GM19238 (cell line): ENCODE results near the gene ZBTB7C.

ENCODE experiments used
- DNase-seq: peaks from one replicate; pipeline ENCODE4 v3.0.0; 2011; ENCODE audit warnings: low spot score; ENCODE audit not compliant: insufficient read length

ZBTB7C gene

DNA sequence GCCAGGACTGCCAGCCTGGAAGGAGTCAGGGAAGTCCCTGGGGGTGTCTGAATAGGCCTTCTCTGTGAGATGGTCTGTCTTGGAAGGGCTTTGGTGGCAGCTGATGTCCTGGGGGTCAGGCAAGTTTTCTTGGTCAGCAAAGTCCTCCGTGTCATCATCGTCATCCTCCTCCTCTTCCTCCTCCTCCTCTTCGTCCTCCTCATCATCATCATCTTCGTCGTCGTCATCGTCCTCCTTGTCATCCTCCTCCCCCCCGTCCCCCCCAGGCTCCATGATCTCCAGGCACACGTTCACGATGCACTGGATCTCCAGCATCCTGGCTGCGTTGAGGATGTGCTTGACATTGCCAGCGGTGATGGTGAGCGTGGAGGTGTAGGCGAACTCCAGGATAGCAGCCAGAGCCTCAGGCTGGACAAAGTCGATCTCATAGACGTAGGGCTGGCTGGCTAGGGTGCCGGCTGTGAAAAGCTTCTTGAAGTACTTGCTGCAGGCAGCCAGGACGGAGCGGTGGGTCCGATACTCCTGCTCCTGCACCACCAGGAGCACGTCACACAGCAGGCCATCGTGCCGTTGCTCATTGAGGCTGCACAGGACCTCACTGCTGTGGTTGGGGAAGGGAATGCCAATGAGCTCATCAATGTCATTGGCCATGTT, 368.6 kb downstream of the ZBTB7C start:
- no peak for DNase-seq

DNA sequence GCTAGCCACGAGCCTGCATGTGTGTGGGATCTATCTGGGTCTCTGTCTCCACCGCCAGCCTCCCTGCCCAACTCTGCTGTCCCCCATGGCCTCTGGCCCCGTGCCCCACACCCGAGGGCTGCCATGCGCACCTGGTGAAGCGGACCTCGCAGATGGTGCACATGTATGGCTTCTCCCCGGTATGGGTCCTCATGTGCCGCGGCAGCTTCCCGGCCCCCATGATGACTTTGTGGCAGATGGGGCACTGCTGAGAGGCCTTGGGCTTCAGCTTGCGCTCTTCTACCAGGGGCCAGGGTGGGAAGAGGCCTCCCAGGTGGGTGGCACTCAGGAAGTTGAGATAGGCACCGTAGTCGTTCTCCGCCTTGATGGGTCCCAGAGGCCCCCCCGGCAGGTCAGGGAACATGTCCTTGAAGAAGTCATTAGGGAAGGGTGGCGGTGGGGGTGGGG, 369.4 kb downstream of the ZBTB7C start:
- no peak for DNase-seq

DNA sequence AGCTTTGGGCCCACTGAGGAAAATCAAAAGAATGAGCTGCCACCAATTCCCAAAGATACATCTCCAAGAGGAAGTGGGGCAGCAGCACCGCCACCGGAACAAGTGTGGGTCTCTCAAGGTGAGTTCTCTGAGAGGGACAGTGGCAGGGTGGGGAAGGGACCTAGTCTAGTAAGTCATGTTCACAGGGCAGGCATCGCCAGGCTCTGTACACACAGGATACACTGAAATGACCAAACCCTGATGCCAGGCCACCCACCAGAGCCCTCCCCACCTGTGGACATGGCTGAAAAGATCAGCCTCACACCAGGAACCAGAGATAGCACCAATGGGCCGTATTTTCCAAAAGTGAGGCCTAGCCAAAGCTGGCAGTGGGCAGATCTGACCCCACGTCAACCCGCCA, 370.5 kb downstream of the ZBTB7C start:
- DNase-seq, result no peak

DNA sequence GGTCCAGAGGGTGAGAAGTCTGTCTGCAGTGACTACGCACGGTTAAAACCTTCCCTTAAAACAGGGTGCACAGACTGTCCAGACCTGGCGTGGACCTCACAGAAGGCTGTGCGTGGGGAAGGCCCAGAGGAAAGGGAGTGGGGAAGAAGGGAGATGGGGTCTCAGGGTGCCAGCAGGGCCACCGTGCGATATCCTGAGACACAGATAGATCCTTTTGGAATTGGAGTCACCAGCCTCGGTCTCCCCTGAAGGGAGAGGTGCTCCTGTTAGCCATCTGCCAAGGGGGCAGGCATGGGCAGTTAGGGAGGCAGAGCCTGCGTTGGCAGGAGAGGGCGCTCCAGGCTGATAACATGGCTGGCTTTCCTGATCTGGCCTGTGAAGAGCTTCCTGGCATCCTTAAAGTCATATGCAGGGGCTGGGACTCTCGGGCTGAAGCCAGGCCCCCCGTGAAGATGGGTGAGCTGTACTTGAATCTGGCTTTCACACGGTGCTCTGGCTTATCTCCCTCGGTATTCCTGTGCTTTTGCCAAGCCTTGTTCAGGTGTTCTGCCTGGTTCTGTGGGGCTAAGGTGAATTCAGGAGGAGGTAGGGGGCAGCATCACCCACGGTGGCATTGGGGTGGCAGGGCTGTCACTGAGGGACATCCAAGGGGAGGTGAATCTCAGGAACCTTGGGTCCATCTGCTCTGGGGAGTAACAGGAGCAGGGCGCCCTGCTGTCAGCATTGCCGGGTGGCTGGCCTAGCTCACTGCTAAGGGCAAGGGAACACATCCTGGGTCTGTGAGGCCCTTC, 371.5 kb downstream of the ZBTB7C start:
- no peak for DNase-seq

DNA sequence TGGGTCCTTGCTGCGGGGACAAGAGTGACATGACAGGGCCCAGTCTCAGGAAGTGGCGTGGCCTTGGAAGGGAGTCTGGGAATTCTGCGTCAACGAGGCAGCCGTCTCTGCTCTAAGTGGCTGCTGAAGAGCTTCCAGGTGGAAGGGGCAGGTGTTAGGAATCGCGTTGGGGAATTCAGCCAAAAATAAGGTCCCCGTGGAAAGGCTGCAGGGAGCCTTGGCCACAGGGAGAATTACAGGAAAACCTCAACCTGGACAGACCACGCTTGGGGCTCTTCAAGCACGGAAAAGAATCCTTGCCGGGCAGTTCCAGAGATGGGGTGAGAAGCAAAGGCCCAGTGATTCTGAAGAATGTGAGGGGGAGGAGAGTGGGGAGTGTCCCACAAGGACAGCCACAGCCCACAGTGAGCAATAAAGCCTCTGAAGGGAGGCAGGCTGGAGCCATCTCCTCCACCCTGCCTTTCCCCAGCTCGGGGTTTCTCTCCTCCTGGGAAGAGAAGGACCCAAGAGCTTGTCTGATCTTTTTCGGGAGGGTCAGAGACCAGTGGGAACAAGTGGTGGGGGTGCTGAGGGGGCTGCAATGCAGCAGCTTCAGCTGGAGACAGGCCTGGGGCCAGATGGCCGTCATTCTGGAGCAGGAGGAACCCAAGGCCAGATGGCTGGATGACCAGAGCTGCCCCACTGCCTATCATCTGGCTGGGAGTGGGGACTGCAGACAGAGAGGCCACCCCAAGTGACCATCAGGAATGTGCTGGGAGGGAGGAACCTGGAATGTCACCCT, 372.4 kb downstream of the ZBTB7C start:
- DNase-seq, result no peak

DNA sequence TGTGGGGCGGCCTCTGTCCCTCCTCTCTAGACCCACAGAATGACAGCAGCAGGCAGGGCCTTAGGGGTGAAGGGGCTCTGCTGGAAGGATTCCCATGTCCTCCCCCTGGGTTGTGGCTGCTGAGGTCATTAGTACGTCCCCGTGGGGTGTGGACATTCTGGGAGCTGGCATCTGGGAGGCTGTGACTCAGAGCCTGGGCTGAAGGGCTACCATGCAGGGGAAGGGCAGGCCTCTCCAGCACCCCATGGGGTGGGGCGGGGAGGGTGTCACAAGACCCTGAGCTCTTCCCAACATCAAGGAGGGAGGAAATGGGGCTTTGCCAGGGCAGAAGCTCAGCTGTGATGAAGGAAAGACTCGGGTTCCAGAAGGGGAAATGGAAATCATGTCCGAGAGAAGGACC, 373.0 kb downstream of the ZBTB7C start:
- DNase-seq, result no peak

DNA sequence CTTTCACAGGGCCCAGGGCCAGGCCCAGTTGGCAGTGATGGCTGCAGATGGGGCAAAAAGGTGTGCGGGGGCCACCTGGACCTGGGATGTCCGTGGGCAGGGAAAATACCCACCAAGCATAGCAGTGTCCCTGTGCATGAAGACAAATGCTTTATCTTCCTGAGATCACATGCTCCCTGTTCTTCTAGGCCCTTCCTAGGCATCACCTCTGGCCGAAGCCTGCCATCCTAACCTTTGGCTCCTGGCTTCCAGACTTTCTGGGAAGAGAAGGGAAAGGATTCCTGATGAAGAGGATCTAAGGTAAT, 373.7 kb downstream of the ZBTB7C start:
- no peak for DNase-seq

DNA sequence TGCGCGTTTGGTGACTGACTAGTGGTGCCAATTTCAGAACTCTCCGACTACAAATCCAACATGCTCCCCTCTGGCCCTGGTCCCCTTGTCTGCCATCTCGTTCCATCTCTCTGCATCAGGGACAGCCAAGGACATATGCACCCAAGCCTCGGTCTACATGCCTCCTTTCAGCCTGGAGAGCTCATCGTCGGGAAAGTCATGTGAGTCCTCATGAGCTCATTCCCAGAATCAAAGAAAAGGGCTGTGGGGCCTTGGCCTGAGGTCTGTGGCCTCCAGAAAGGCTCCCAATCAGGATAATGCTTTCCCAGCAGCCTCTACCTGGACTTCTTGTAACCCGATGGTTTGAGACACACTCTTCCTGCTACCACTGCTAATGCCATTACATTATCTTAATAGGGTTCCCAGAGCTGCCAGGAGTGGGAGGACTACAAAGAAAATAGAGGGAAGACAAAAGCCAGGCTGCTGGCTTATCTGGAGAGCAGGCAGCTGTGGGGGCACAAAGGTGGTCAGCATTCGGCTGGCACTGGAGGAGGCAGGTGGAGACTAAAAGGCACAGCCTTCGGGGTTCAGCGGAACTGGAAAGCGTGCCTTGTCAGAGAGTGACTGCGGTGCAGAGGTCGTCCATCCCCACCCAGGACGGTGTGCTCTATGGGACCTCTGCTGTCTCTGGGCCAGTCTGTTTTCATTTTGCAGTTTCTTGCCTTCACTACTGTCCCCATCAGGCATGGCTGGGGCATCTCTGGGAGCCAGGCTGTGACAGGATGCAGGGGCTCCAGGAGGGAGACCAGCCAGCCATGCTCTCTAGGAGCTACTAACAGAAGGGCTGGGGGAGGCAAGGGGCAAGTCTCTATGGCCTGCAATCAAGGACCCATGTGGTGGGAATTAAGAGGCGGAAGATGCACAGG, 374.3 kb downstream of the ZBTB7C start:
- no peak for DNase-seq

DNA sequence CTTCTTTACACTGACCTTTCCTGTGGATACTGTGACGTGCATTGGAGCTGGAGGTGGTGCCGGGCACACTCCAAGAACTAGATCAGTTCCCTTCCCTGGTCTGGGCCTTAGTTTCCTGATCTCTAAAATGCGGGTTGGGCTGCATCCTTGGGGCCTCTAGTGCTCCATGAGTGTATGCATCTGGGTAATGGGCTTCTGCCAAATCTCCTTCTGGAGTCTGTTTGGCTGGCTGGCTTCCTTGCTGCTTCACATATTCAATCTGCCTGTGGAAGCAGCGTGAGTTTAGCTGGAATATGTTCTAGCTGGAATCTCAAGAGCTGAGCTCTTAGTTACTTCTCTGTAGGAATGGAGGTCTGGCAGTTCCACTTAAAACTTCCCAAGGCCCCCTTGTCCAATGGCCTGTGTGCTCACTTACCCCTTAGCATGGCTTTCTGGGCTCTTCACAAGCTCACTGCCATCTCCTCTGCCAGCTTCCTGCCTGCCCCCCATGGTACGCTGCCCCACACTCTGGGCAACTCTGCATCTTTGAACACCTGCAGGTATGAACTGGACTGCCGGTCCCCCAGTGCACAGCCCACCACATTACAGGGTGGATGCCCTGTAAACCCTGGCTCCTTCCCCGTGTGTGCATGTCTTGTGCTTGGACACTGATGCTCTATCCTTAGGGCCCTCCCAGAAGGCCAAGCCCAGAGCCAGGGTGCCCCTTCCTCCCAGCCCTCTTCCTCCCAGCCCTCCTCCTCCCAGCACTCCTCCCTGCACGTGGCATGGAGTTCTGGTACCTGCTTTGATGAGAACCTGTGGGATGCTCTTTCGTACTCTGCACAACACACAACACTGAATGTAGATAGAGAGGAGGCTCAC, 375.2 kb downstream of the ZBTB7C start:
- no peak for DNase-seq

DNA sequence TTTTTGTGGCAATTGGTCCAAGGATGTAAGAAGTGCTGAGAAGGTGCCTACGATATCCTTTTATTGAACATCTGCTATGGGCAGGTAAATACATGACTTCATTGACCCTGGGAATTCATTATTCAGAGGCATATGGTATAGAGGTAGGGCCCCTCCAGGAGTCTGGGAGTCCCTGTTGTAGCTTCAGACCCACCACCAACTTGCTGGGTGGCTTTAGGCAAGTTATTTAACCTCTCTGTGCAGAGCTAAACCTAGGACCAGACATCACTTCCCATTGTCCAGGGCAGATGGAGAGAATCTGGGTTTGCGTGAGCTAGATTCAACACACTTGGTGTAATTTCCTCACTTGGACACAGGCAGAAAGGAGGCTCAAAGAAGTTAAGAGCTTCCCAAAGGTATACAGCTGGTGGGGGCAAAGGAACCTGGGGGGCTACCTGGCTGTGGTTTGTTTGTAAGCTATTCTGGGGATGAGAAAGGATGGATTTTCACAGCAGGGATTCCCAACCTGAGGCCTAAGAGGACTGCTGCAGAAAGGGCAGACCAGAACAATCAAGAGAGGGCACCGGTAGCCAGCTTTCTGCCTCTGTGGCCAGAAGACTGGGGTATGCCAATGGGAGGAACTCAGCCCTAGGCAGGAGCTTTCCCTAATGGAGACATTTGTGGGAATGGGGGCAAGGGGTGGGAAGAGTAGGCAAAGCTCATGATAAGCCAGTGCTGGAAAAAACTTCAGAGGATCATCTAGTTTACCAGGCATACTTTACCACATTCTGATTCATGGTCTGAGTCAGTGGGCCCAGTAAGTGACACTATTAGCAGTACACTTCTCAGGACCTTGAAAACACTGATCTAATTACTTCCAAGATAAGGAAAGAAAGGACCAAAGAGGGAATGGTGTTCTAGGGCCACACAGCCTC, 376.1 kb downstream of the ZBTB7C start:
- no peak for DNase-seq

DNA sequence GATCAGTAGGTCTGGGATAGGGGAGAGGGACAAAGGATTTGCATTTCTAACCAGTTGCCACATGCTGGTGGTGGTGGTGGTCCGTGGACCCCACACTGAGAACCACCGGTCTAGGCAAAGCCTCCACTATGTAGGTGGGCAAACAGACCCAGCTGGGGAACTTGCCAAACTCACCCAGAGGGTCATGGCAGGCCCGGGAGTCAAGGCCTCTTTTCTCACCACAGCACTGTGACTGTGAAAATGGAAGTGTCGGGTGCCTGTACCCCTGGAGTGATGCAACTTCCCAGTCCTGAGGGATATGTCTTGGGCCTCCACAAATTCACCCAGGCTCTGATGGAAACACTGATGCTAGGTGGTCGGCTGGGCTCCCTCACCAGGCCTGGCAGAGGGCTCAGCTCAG, 377.5 kb downstream of the ZBTB7C start:
- no peak for DNase-seq

DNA sequence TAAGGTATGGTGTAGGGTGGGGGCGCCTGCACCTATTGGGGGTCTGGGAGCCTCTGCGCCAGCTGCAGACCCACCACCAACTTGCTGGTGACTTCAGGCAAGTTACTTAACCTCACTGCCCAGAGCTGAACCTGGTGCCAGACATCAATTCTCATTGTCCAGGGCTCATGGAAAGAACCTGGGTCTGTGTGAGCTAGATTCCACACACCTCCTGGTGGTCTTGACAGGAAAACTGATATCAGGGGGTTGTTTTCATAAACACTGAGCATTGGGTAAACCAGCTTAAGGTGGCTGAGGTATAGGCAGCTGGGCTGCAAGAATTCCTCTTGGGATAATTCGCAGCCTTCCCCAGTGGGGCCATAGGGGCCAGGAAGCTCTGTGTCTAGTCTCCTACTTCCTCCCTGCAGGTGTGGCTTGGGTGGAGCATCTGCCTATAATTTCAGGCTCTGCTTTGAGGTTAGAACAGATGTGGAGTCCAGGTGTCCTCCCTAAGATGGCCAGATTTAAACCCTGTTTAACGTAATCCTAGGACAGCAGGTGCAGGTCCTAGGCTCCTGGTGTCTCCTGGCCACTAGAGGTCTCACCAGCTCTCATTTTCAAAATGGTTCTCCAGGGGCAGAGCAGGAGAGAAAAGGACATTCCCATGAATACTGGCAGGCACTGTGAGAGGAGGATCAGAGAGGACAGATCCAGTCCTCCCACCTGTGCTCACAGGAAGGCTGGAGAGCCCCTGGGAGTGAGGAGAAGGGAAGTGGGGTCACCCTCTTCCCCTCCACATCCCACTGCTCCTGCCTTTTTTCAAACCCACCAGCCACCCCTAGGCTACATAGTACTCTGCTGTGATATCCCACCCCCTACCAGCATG, 378.3 kb downstream of the ZBTB7C start:
- DNase-seq, result peak; percentile 27

DNA sequence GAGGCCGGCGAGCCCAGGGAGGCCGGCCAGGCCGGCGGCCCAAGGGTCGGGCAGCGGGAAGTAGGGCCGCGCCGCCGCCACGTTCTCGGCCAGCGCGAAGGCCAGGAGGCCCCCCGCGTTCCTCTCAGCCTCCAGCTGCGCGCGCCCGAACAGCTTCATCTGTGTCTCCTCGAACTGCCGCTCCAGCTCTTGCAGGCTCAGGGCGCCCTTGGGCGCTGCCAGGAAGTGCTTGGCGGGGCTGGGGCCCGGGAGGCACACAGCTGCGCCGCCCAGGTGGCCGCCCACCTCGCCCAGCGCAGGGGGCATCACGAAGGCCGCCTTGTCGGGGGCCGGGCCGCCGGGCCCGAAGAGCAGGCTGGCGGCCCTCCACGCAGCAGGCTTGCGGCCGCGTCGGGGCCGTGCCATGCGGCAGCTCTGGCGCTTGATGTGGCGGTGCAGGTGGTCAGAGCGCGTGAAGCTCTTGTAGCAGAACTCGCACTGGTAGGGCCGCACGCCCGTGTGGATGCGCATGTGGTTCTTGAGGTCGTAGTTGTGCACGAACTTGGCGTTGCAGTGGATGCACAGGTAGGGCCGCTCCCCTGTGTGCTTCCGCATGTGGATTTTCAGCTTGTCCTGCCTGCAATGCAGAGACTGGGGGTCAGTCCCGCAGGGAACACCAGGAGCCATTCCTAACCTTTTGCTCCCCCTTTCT, 379.7 kb downstream of the ZBTB7C start:
- no peak for DNase-seq

DNA sequence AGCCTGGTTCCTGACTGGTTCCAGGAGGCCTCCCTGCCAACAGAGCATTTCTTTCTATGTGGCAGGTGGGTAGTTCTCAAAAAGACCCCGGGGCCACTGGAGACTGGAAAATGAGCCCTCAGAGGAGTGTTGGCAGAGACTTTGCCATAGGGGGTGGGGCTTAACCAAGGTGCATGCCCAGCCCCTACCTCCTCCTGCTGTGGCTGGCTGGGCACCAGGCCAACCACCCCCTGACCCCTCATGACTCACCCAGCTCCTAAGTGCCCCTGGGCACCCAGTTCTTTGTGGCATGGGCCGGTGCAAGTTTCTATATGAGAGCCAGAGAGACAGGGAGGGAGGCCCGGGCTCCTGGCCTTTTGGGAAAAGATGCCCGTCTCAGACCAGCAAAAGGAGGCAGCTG, 380.5 kb downstream of the ZBTB7C start:
- DNase-seq, result no peak

DNA sequence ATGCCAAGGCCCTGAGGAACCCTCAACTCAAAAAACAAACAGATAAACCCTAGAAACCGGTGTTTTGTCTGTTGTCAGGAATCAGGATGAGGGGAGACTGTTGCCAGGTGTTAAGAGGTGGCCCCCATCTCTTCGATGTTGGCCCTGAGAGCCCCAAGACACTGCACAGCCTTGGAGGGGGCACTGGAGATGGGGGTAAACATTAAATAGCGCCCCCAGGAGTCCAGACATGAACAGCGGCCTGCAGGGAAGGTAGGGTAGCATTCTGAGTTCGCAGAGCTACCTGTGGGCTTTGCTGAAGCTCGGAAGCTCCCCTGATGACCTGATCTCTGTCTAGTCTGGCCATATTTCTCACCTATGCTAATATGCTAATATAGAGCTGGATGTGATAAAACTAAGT, 381.1 kb downstream of the ZBTB7C start:
- DNase-seq, result no peak

DNA sequence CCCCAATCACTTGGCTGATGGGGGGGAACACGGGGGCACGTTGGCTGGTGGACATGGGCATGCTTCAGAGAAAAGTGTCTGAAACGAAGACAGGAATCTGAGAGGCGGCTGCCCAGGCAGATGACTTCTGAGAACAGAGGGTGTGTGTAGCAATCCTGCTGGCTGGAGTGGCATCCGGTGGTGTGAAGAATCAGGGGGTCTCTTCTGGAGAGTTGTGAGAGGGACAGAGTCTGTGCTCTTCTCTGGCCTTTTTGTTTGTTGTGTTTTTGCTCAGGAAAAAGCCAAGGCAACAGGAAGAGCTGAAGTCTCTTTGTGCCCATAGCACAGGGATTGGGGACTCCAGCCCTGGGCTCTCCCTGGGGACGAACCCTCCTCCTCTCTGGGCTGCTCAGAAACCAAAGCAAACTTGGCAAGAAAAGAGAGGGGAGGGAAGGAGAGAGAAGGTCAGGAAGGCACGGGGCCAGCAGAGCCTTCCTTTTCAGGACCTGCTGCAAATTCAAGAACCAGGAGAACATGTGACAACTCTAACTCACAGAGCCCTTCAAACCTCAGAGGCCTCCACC, 381.7 kb downstream of the ZBTB7C start:
- DNase-seq, result no peak

DNA sequence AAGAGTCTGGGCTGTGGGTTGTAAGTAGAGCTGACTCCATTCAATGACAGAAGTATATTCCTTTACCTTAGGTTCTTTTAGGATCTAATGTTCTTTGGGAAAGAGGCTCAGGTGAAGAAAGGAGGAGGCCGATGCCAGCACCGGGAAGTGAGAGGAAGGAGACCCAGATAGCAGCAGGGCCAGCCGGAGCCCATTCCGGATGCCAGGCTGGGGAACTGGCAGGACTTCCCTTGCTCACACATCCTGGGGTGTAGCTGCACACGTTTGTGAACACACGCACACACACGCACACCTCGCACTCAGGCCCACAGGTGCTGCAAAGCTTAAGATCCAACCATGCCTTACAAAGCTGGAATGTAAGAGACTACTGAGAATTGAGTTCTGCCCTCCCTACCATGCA, 383.0 kb downstream of the ZBTB7C start:
- no peak for DNase-seq
